ENCODE measurements around the gene STK16. TPM values are rescaled to one million over a fixed set of nuclear protein-coding genes. Genes with fewer than 3 reads are reported as not detected.

STK16 gene
- polyA plus RNA-seq, 2 donors: 20.4 to 33.3 TPM

DNA sequence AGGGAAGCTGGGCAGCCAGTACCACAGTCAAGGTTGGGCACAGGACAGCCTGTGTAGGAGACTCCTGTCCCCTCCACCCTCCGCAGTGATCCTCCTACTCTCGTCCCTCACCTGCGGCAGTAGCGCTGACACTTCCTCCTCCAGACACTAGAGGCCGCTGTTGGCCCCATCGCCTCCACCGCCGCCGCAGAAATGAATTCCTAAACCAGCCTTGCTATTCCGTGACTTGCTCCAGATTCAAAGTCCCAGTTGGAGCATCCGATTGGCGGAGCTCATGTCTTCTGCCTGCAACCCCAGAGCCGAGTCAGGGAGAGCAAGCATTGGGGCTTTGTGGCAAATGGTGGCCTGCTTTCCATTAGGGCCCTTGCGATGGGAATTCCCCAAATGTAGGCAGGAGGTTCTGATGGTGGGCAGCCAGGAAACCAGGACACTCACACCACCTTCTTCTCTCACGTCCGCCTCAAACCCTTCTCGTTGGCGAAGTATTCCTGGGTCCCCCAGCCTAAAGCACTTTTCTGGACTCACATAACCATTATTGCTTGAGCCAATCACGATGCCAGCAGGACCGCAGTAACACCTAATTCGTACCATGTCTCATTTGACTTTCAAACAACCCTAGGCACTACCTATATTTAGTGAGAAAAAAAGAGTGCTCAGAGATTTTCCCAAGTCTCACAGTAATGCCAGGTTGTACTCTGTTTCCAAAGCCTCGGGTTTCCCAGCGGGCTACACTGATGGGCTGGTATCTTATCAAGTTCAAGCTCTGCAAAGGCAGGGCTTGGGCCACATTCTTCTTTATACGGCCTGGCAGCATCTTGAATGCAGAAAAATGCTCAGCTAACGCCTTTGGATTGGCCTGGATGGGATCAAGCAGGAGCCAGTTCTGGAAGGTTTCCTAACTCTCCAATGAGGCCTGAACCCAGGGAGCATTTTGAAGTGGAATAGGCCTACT is 32.7 kb downstream of the STK16 start:
- Histone ChIP-seq H3K4me1 (ENCODE audit: control insufficient read depth in 2 of 2, insufficient read depth in 2 of 2, low read length in 1 of 2) (peaks cover 4 to 15% of the 10 kb centered on the region in 2 donors), H3K27me3 (ENCODE audit: control insufficient read depth in 1 of 2, insufficient read depth in 2 of 2, low read length in 2 of 2) (no peaks in the 10 kb centered on the region), H3K27ac (ENCODE audit: low read depth in 2 of 2, low read length in 1 of 2) (peak overlapping the region; percentile 48 to 93), H3K9me3 (ENCODE audit: control insufficient read depth in 2 of 2, insufficient read depth in 1 of 2, low read depth in 1 of 2, low read length in 1 of 2) (no peaks in the 10 kb centered on the region), H3K4me3 (ENCODE audit: low read depth in 1 of 2, low read length in 2 of 2) (no peak overlapping the region), H3K36me3 (ENCODE audit: control insufficient read depth in 2 of 2, insufficient read depth in 2 of 2, low read length in 1 of 2) (peaks cover 0 to 15% of the 10 kb centered on the region in 2 donors)
- WGBS, 2 donors: 25% methylated on average over 25 of the region's 25 CpGs

DNA sequence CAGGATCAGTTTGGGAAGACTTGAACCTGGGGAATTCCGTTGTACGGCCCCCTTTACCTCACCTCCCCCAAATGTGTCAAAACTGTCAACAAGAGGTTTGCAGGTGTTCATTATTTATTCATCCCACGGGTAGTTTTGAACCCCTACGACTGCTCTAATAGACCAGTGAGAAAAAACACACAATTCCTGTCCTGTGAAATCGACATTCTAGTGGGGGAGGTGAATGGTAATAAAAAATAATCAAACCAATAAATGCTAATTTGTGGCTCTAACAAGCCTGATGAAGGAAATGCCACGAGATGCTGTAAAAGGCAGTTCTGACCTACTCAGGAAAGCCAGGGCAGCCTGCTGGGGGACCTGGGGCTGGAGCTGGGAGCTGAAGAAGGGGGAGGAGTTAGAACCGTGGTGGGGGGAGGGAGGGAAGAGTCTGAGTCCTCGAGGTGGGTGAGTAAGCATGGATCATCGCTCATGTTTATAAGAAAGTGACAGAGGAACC is 33.4 kb downstream of the STK16 start:
- Histone ChIP-seq H3K36me3 (ENCODE audit: control insufficient read depth in 2 of 2, insufficient read depth in 2 of 2, low read length in 1 of 2) (peaks cover 0 to 20% of the 10 kb centered on the region in 2 donors), H3K9me3 (ENCODE audit: control insufficient read depth in 2 of 2, insufficient read depth in 1 of 2, low read depth in 1 of 2, low read length in 1 of 2) (no peaks in the 10 kb centered on the region), H3K27ac (ENCODE audit: low read depth in 2 of 2, low read length in 1 of 2) (peak overlapping the region; percentile 89 to 93), H3K4me1 (ENCODE audit: control insufficient read depth in 2 of 2, insufficient read depth in 2 of 2, low read length in 1 of 2) (peaks cover 4 to 16% of the 10 kb centered on the region in 2 donors), H3K4me3 (ENCODE audit: low read depth in 1 of 2, low read length in 2 of 2) (peak overlapping the region in 1 of 2 donors; percentile 11), H3K27me3 (ENCODE audit: control insufficient read depth in 1 of 2, insufficient read depth in 2 of 2, low read length in 2 of 2) (no peaks in the 10 kb centered on the region)
- WGBS, 2 donors: 13 to 16% methylated on average over 9 of the region's 9 CpGs

DNA sequence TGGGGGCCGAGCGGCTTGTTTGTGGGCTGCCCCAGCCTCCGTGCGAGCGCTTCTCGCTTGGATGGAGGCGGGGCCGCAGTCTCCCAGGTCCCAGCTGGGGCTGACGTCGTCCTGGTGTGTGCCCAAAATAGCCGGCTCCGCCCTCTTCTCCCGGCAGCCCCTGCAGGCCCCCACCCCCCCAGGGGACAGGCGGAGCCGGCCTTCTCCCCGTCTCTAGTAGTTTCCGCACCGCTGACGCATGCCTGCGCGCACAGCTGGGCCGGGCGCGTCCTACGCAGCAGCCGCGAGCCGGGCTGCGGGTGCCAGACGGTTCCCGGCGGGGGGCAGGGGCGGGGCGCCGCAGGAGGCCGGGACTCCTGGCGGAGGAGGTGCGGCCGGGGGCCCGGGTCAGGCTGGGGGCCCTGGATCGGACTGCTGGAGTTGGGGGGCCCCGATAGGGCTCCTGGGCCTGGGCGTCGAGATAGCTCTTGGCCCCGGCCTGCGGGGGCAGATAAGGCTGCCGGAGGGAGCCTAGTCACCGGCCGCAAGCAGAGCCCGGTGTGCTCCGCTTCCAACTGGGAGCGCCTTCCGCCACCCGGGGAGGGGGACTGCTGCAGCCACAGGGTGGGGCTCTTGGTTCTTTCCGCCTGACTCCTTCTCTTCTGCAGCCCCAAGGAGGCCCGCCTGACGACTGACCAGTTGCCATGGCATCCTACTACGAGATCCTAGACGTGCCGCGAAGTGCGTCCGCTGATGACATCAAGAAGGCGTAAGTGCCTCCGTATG is 34.1 kb downstream of the STK16 start, which contains the start of gene DNAJB2:
Gene DNAJB2 (plus strand): TSS at position 216 of the 765 bp plus-strand sequence. CDS start 468 bp downstream, at position 684.
- H3K27ac ChIP-seq (ENCODE audit: low read depth in 2 of 2, low read length in 1 of 2): peak within 1 kb of the TSS; percentile 89 to 93
- WGBS, 2 donors: 1% methylated on average over 47 to 65 of the region's 65 CpGs
- peaks cover 0 to 20% of the 10 kb centered on the region in 2 donors for H3K36me3 ChIP-seq (ENCODE audit: control insufficient read depth in 2 of 2, insufficient read depth in 2 of 2, low read length in 1 of 2)
- H3K4me1 ChIP-seq (ENCODE audit: control insufficient read depth in 2 of 2, insufficient read depth in 2 of 2, low read length in 1 of 2): peaks cover 4 to 12% of the 10 kb centered on the region in 2 donors
- peak within 1 kb of the TSS; percentile 51 to 55 for H3K4me3 ChIP-seq (ENCODE audit: low read depth in 1 of 2, low read length in 2 of 2)
- no peaks in the 10 kb centered on the region for H3K27me3 ChIP-seq (ENCODE audit: control insufficient read depth in 1 of 2, insufficient read depth in 2 of 2, low read length in 2 of 2)
- no peaks in the 10 kb centered on the region for H3K9me3 ChIP-seq (ENCODE audit: control insufficient read depth in 2 of 2, insufficient read depth in 1 of 2, low read depth in 1 of 2, low read length in 1 of 2)

DNA sequence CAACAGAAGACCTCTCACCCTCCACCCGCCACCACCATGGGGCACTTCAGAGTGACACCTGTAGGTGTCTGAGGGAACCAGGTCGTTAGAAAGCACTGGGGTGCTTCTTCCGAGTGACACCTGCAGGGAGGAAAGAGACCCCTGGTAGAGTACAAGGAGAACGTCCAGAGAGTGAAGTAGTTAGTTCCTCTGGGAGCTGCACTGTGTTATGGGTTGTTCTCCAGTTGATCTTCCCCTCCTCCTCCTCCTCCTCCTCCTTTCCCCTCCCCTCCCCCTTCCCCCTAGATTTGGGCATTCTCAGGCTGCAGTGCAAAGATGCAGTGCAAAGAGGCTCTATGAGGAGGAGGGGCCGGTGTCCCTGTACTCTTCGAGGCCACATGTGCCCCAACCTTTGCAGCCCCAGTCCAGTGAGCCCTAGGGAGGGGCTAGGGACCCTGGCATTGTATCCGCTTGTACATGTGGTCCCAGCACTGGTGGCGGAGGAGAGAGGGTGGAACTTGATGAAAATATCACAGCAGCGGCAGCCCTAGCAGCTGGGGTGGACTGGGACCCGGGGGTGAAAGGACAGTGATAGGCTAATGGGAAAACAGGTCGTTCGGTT is 34.7 kb downstream of the STK16 start:
- 41 to 46% methylated on average over 12 of the region's 12 CpGs for WGBS, 2 donors
- Histone ChIP-seq H3K36me3 (ENCODE audit: control insufficient read depth in 2 of 2, insufficient read depth in 2 of 2, low read length in 1 of 2) (peaks cover 0 to 25% of the 10 kb centered on the region in 2 donors), H3K9me3 (ENCODE audit: control insufficient read depth in 2 of 2, insufficient read depth in 1 of 2, low read depth in 1 of 2, low read length in 1 of 2) (no peaks in the 10 kb centered on the region), H3K27ac (ENCODE audit: low read depth in 2 of 2, low read length in 1 of 2) (peak overlapping the region; percentile 89 to 93), H3K4me1 (ENCODE audit: control insufficient read depth in 2 of 2, insufficient read depth in 2 of 2, low read length in 1 of 2) (peaks cover 4 to 13% of the 10 kb centered on the region in 2 donors), H3K4me3 (ENCODE audit: low read depth in 1 of 2, low read length in 2 of 2) (peak overlapping the region; percentile 51 to 55), H3K27me3 (ENCODE audit: control insufficient read depth in 1 of 2, insufficient read depth in 2 of 2, low read length in 2 of 2) (no peaks in the 10 kb centered on the region)

DNA sequence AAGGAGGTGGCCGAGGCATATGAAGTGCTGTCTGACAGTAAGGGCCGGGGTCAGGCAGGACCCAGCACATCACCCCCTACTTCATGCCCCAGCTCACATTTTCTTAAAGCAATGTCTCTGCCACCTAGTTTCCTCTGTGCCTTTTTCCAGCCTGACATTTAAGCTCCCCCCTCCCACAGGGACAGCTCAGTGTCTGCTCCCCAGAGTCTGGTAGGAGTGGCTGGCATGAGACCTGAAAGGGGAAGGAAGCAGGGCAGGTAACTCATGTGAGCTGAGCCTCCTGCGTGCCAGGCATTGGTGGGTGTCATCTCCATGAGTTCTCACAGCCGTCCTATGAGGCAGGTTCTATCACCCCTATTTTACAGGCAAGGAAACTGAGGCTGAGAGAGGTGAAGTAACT is 35.4 kb downstream of the STK16 start:
- Histone ChIP-seq H3K9me3 (ENCODE audit: control insufficient read depth in 2 of 2, insufficient read depth in 1 of 2, low read depth in 1 of 2, low read length in 1 of 2) (no peaks in the 10 kb centered on the region), H3K27ac (ENCODE audit: low read depth in 2 of 2, low read length in 1 of 2) (no peak overlapping the region), H3K27me3 (ENCODE audit: control insufficient read depth in 1 of 2, insufficient read depth in 2 of 2, low read length in 2 of 2) (no peaks in the 10 kb centered on the region), H3K4me1 (ENCODE audit: control insufficient read depth in 2 of 2, insufficient read depth in 2 of 2, low read length in 1 of 2) (peaks cover 4 to 20% of the 10 kb centered on the region in 2 donors), H3K36me3 (ENCODE audit: control insufficient read depth in 2 of 2, insufficient read depth in 2 of 2, low read length in 1 of 2) (peaks cover 0 to 30% of the 10 kb centered on the region in 2 donors), H3K4me3 (ENCODE audit: low read depth in 1 of 2, low read length in 2 of 2) (no peak overlapping the region)
- 90 to 91% methylated on average over 4 of the region's 4 CpGs for WGBS, 2 donors

DNA sequence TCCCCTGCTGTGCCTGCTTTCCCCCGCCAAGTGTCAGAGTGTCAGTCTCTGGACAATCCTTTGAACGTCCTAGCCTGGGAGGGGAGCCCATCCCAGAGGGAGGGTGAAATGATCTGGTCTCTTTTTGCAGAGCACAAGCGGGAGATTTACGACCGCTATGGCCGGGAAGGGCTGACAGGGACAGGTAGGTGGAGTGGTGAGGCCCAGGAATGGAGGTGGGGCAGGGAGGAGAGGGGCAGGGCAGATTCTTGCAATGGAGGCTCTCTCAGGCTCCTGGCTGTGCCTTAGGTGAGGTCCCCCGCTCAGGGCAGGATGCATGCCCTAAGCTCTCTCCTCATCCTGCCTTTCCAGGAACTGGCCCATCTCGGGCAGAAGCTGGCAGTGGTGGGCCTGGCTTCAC is 36.3 kb downstream of the STK16 start:
- Histone ChIP-seq H3K9me3 (ENCODE audit: control insufficient read depth in 2 of 2, insufficient read depth in 1 of 2, low read depth in 1 of 2, low read length in 1 of 2) (no peaks in the 10 kb centered on the region), H3K4me3 (ENCODE audit: low read depth in 1 of 2, low read length in 2 of 2) (no peak overlapping the region), H3K27ac (ENCODE audit: low read depth in 2 of 2, low read length in 1 of 2) (no peak overlapping the region), H3K36me3 (ENCODE audit: control insufficient read depth in 2 of 2, insufficient read depth in 2 of 2, low read length in 1 of 2) (peaks cover 0 to 30% of the 10 kb centered on the region in 2 donors), H3K27me3 (ENCODE audit: control insufficient read depth in 1 of 2, insufficient read depth in 2 of 2, low read length in 2 of 2) (no peaks in the 10 kb centered on the region), H3K4me1 (ENCODE audit: control insufficient read depth in 2 of 2, insufficient read depth in 2 of 2, low read length in 1 of 2) (peaks cover 4 to 25% of the 10 kb centered on the region in 2 donors)
- WGBS, 2 donors: 87% methylated on average over 8 of the region's 8 CpGs

DNA sequence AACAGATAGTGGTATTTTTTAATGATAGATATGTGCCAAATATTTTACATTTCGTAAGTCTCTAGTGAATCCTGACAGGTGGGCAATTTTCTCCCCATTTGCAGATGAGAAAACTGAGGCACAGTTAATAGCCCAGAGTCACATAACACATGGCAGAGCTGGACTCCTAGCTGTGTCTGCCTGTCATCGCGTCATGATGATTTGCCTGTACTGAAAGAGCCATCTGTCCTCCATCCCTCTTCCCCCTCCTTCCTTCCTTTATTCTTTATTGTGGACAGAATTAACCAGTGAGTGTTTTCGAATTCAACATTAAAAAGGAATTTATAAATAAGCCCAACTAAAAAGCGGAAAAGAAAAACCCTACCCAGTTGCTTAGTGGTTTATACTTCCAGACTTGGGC is 37.1 kb downstream of the STK16 start:
- Histone ChIP-seq H3K4me1 (ENCODE audit: control insufficient read depth in 2 of 2, insufficient read depth in 2 of 2, low read length in 1 of 2) (peaks cover 4 to 29% of the 10 kb centered on the region in 2 donors), H3K9me3 (ENCODE audit: control insufficient read depth in 2 of 2, insufficient read depth in 1 of 2, low read depth in 1 of 2, low read length in 1 of 2) (no peaks in the 10 kb centered on the region), H3K36me3 (ENCODE audit: control insufficient read depth in 2 of 2, insufficient read depth in 2 of 2, low read length in 1 of 2) (peaks cover 0 to 30% of the 10 kb centered on the region in 2 donors), H3K27ac (ENCODE audit: low read depth in 2 of 2, low read length in 1 of 2) (no peak overlapping the region), H3K4me3 (ENCODE audit: low read depth in 1 of 2, low read length in 2 of 2) (no peak overlapping the region), H3K27me3 (ENCODE audit: control insufficient read depth in 1 of 2, insufficient read depth in 2 of 2, low read length in 2 of 2) (no peaks in the 10 kb centered on the region)
- WGBS, 2 donors: 85 to 93% methylated on average over 5 of the region's 5 CpGs

DNA sequence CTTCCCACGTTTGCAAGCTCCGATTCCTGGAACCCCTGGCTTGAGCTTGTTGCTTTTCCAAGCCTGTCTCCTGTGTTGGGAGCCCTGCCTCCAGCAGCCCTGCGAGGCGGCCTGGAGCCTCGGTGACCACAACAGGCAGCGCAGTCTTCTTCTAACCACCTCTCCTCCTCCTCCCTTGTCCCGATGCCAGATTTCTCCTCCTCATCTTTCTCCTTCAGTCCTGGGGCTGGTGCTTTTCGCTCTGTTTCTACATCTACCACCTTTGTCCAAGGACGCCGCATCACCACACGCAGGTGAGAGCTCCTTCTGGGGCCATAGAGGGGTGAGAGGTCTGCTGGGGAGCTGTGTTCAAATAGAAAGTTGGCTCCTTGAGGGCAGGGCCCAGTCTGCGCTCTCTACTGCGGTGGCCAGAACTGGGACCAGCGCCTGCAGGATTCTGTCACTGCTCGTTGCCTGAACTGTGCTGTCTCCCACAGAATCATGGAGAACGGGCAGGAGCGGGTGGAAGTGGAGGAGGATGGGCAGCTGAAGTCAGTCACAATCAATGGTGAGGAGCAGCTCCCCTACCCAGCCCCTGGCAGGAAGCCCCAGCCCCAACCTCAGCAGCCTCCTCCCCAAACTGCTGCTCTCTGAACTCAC is 37.8 kb downstream of the STK16 start:
- Histone ChIP-seq H3K4me1 (ENCODE audit: control insufficient read depth in 2 of 2, insufficient read depth in 2 of 2, low read length in 1 of 2) (peaks cover 0 to 32% of the 10 kb centered on the region in 2 donors), H3K27me3 (ENCODE audit: control insufficient read depth in 1 of 2, insufficient read depth in 2 of 2, low read length in 2 of 2) (no peaks in the 10 kb centered on the region), H3K36me3 (ENCODE audit: control insufficient read depth in 2 of 2, insufficient read depth in 2 of 2, low read length in 1 of 2) (peaks cover 0 to 30% of the 10 kb centered on the region in 2 donors), H3K9me3 (ENCODE audit: control insufficient read depth in 2 of 2, insufficient read depth in 1 of 2, low read depth in 1 of 2, low read length in 1 of 2) (no peaks in the 10 kb centered on the region), H3K27ac (ENCODE audit: low read depth in 2 of 2, low read length in 1 of 2) (peak overlapping the region in 1 of 2 donors; percentile 45), H3K4me3 (ENCODE audit: low read depth in 1 of 2, low read length in 2 of 2) (no peak overlapping the region)
- 88 to 92% methylated on average over 17 of the region's 17 CpGs for WGBS, 2 donors
